ENCODE data around the gene TSPAN13.

DNA sequence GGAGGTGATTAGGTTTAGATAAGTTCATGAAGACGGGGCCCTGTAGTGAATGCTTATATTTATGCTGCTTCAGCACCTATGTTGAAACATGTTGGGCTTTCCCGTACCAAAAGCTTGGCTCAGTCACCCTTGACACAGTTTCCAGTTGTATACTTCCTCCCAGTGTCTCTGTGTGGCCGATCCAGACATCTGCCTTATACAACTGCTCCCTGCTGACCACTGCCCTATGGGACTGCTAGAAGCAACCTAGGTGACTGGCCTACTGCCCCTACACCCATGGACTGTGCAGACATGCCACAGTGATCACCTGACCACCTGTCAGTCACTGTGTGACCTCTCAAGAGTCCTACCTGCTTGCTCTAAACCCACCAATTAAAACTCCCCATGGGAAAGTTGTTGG lies 22.6 kb upstream of the TSPAN13 start:
- TF ChIP-seq CTCF (IDR thresholded peaks at IDR 0.05) (no peak), POLR2A (IDR thresholded peaks at IDR 0.05) (no peak)

All from Peyer's patch (tissue), 4 donors.